HepG2 (cell line): ENCODE data around the gene GUCY2D. TPM values are rescaled to one million over a fixed set of nuclear protein-coding genes. Genes with fewer than 3 reads are reported as not detected.

Experiments
- AGO1 ChIP-seq: fragments of 200-400 bp; formaldehyde crosslinking; IDR thresholded peaks from 2 replicates; pipeline ENCODE4 v1.6.1; 2017; ENCODE audit warnings: mild to moderate bottlenecking, low read depth, low read length, moderate library complexity; ENCODE audit not compliant: poor library complexity, severe bottlenecking
- ARHGAP35 ChIP-seq: sonication (generic); formaldehyde crosslinking; IDR thresholded peaks from 2 replicates; pipeline ENCODE4 v1.9.0; 2022; ENCODE audit warnings: mild to moderate bottlenecking, inconsistent platforms, moderate library complexity, missing genetic modification reagents, borderline replicate concordance
- CCDC6 ChIP-seq: sonication (generic); formaldehyde crosslinking; IDR thresholded peaks from 2 replicates; pipeline ENCODE4 v1.8.1; 2022; ENCODE audit warnings: mild to moderate bottlenecking, missing genetic modification reagents, moderate library complexity
- FOSL2 ChIP-seq: sonication (generic); formaldehyde crosslinking; IDR thresholded peaks from 2 replicates; pipeline ENCODE4 v1.4.0; 2020; ENCODE audit warnings: missing genetic modification reagents
- HCFC1 ChIP-seq: fragments of 150-350 bp; IDR thresholded peaks from 2 replicates; pipeline ENCODE4 v1.6.1; 2014; ENCODE audit warnings: low read depth, low read length
- HDAC1 ChIP-seq: sonication (generic); formaldehyde crosslinking; IDR thresholded peaks from 2 replicates; pipeline ENCODE4 v1.5.1; 2020; ENCODE audit warnings: mild to moderate bottlenecking, missing genetic modification reagents
- HOXA7 ChIP-seq: sonication (generic); formaldehyde crosslinking; IDR thresholded peaks from 2 replicates; pipeline ENCODE4 v1.8.1; 2022; ENCODE audit warnings: mild to moderate bottlenecking, missing genetic modification reagents, moderate library complexity
- KMT2A ChIP-seq: sonication (generic); formaldehyde crosslinking; IDR thresholded peaks from 2 replicates; pipeline ENCODE4 v1.4.0; 2020; ENCODE audit warnings: missing genetic modification reagents
- LCORL ChIP-seq, 2 experiments: fragments of 450-650 bp in 1 of 2; sonication (generic) in 1 of 2; formaldehyde crosslinking in 1 of 2; IDR thresholded peaks; 2 replicates each; pipeline versions ENCODE4 v1.5.0 to v1.6.1; 2017 to 2020; ENCODE audit warnings: antibody characterized with exemption in 1 of 2, missing genetic modification reagents in 1 of 2
- MAX ChIP-seq: IDR thresholded peaks from 2 replicates; pipeline ENCODE4 v1.6.1; 2012; ENCODE audit warnings: inconsistent platforms
- PHF21A ChIP-seq: sonication (generic); formaldehyde crosslinking; IDR thresholded peaks from 2 replicates; pipeline ENCODE4 v1.5.0; 2020; ENCODE audit warnings: mild to moderate bottlenecking, missing genetic modification reagents
- RARA ChIP-seq: IDR thresholded peaks from 2 replicates; pipeline ENCODE4 v1.6.1; 2016; ENCODE audit warnings: missing genetic modification reagents, missing compliant biosample characterization
- SNAPC5 ChIP-seq: sonication (generic); formaldehyde crosslinking; IDR thresholded peaks from 2 replicates; pipeline ENCODE4 v1.8.1; 2023; ENCODE audit warnings: mild to moderate bottlenecking, missing genetic modification reagents, borderline replicate concordance
- TGIF2 ChIP-seq: IDR thresholded peaks from 2 replicates; pipeline ENCODE4 v1.6.1; 2016; ENCODE audit warnings: control low read depth, missing compliant biosample characterization
- TIGD3 ChIP-seq: sonication (generic); formaldehyde crosslinking; IDR thresholded peaks from 2 replicates; pipeline ENCODE4 v1.5.1; 2020; ENCODE audit warnings: mild to moderate bottlenecking, missing genetic modification reagents, borderline replicate concordance
- ZEB1 ChIP-seq: IDR thresholded peaks from 2 replicates; pipeline ENCODE4 v1.6.1; 2012; ENCODE audit warnings: mild to moderate bottlenecking, low read depth, inconsistent platforms; ENCODE audit not compliant: insufficient replicate concordance
- ZNF20 ChIP-seq: sonication (generic); formaldehyde crosslinking; IDR thresholded peaks from 2 replicates; pipeline ENCODE4 v1.4.0; 2020; ENCODE audit warnings: mild to moderate bottlenecking, moderate library complexity, missing genetic modification reagents
- ZNF484 ChIP-seq: sonication (generic); formaldehyde crosslinking; IDR thresholded peaks from 2 replicates; pipeline ENCODE4 v1.5.1; 2020; ENCODE audit warnings: mild to moderate bottlenecking, low read depth, missing genetic modification reagents, borderline replicate concordance
- ZNF678 ChIP-seq: sonication (generic); formaldehyde crosslinking; IDR thresholded peaks from 2 replicates; pipeline ENCODE4 v1.4.0; 2020; ENCODE audit warnings: mild to moderate bottlenecking, missing genetic modification reagents
- ZNF709 ChIP-seq: sonication (generic); formaldehyde crosslinking; IDR thresholded peaks from 2 replicates; pipeline ENCODE4 v1.5.0; 2020; ENCODE audit warnings: mild to moderate bottlenecking, missing genetic modification reagents
- ZNF800 ChIP-seq: sonication (generic); formaldehyde crosslinking; IDR thresholded peaks from 2 replicates; pipeline ENCODE4 v1.4.0; 2020; ENCODE audit warnings: missing genetic modification reagents
- polyA plus RNA-seq, 8 experiments: library from polyadenylated mRNA; depleted of rRNA in 3 of 8; stranded (reverse) in 7 of 8; unstranded in 1 of 8; fragments of >200 nt; fragmentation: Illumina TruSeq in 4 of 8; extraction: Trizol in 4 of 8; gene quantifications; 2 replicates each; pipeline versions ENCODE4 v1.2.1 to v1.2.3, GENCODE V29; 2011 to 2016; ENCODE audit warnings: low read depth in 4 of 8, missing spikeins in 1 of 8, mixed read lengths in 1 of 8; ENCODE audit not compliant: insufficient read depth in 1 of 8
- total RNA-seq, 5 experiments: library from RNA; depleted of rRNA; stranded (reverse); fragments of >200 nt; fragmentation: Illumina TruSeq; extraction: Trizol; gene quantifications; 2 replicates each; pipeline ENCODE4 v1.2.3, GENCODE V29; 2016; ENCODE audit warnings: low read depth in 1 of 5
- TF ChIP-seq, protein P1 (sequence below): sonication (generic); formaldehyde crosslinking; IDR thresholded peaks from 2 replicates; pipeline ENCODE4 v1.4.0; 2020; ENCODE audit warnings: missing genetic modification reagents, mild to moderate bottlenecking, borderline replicate concordance
- TF ChIP-seq, protein P2 (sequence below): sonication (generic); formaldehyde crosslinking; IDR thresholded peaks from 2 replicates; pipeline ENCODE4 v1.4.0; 2020; ENCODE audit warnings: missing genetic modification reagents

Gene GUCY2D
- total and polyA plus RNA-seq, 2 of the 13 experiments (the other 11 are each of a cell fraction or from before 2014, with no cell fraction given): not detected

GRCh38 chr17:8016632-8017424 is 14.4 kb downstream of the GUCY2D start (continued):
- TF ChIP-seq, protein P1, sequence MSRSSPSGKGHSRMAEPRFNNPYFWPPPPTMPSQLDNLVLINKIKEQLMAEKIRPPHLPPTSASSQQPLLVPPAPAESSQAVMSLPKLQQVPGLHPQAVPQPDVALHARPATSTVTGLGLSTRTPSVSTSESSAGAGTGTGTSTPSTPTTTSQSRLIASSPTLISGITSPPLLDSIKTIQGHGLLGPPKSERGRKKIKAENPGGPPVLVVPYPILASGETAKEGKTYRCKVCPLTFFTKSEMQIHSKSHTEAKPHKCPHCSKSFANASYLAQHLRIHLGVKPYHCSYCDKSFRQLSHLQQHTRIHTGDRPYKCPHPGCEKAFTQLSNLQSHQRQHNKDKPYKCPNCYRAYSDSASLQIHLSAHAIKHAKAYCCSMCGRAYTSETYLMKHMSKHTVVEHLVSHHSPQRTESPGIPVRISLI (CRISPR knock-in tag): no peak
- TF ChIP-seq, protein P2, sequence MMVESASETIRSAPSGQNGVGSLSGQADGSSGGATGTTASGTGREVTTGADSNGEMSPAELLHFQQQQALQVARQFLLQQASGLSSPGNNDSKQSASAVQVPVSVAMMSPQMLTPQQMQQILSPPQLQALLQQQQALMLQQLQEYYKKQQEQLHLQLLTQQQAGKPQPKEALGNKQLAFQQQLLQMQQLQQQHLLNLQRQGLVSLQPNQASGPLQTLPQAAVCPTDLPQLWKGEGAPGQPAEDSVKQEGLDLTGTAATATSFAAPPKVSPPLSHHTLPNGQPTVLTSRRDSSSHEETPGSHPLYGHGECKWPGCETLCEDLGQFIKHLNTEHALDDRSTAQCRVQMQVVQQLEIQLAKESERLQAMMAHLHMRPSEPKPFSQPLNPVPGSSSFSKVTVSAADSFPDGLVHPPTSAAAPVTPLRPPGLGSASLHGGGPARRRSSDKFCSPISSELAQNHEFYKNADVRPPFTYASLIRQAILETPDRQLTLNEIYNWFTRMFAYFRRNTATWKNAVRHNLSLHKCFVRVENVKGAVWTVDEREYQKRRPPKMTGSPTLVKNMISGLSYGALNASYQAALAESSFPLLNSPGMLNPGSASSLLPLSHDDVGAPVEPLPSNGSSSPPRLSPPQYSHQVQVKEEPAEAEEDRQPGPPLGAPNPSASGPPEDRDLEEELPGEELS: no peak
- TF ChIP-seq ZNF20 (CRISPR knock-in tag) (no peak), ZNF484 (CRISPR knock-in tag) (no peak), PHF21A (CRISPR knock-in tag) (no peak), HCFC1 (no peak), TGIF2 (no peak), HDAC1 (CRISPR knock-in tag) (no peak), HOXA7 (CRISPR knock-in tag) (no peak), ZEB1 (no peak), ARHGAP35 (CRISPR knock-in tag) (no peak), TIGD3 (CRISPR knock-in tag) (no peak), AGO1 (no peak), KMT2A (CRISPR knock-in tag) (no peak), ZNF678 (CRISPR knock-in tag) (0 out of 2 replicates have a peak, but pooled peaks have one; percentile 74), ZNF709 (CRISPR knock-in tag) (0 out of 2 replicates have a peak, but pooled peaks have one; percentile 45), FOSL2 (no peak), CCDC6 (no peak), ZNF800 (CRISPR knock-in tag) (no peak), SNAPC5 (CRISPR knock-in tag) (no peak), RARA (CRISPR knock-in tag) (no peak), MAX (peak; percentile 61; the same call in 1 of the 2 replicates), LCORL (IDR thresholded peaks at IDR 0.05) (no peak), LCORL (CRISPR knock-in tag; IDR thresholded peaks at IDR 0.05) (no peak)
